GM12878 (cell line): ENCODE data around the gene NCAPH2. TPM values are rescaled to one million over a fixed set of nuclear protein-coding genes. Genes with fewer than 3 reads are reported as not detected.

Experiments used
- ATAC-seq: fragments of 200-7000 bp; cut with Tn5 transposase; 3 replicates; pipeline ENCODE4 v1.9.1; 2020; ENCODE audit warnings: mild to moderate bottlenecking, moderate library complexity
- BruUV-seq: library from RNA; stranded (reverse); fragments of 400-500 nt; replicated peaks from 2 replicates; lab custom pipeline; 2021; lab: Mats Ljungman, UMichigan
- CTCF ChIA-PET: fragments of 300-600 bp; sonication (Branson Sonifier 250); formaldehyde crosslinking; extraction: SDS; loops from one replicate; lab custom pipeline; 2021; ENCODE audit warnings: inconsistent platforms; lab: Yijun Ruan, JAX
- POLR2A ChIA-PET: fragments of 350-600 bp; formaldehyde crosslinking; extraction: SDS; loops from one replicate; lab custom pipeline; 2021; ENCODE audit warnings: inconsistent platforms; lab: Charles Lee
- RAD21 ChIA-PET: fragments of 300-600 bp; sonication (Branson Sonifier 250); formaldehyde crosslinking; loops from one replicate; lab custom pipeline; 2023; ENCODE audit warnings: antibody characterized with exemption; ENCODE audit not compliant: unreplicated experiment; lab: Charles Lee
- SMC1A ChIA-PET: fragments of 300-600 bp; sonication (Branson Sonifier 250); formaldehyde crosslinking; loops from one replicate; lab custom pipeline; 2023; ENCODE audit not compliant: unreplicated experiment, uncharacterized antibody; lab: Charles Lee
- DNase-seq: peaks from one replicate; pipeline ENCODE4 v3.0.0-alpha.2; 2011; ENCODE audit warnings: low read depth, low spot score
- FAIRE-seq: peaks from 3 replicates; lab custom pipeline; 2011; peaks lifted over from hg19 to GRCh38; lab: Jason Lieb, UNC
- H2AFZ ChIP-seq: 2 replicates; pipeline ENCODE4 v1.6.0; 2011; ENCODE audit warnings: low read depth, low read length, control low read depth; ENCODE audit not compliant: control insufficient read depth
- H3K27ac ChIP-seq: 2 replicates; pipeline ENCODE4 v1.5.1; 2011; ENCODE audit warnings: control low read depth; ENCODE audit not compliant: control insufficient read depth, insufficient read depth
- H3K27me3 ChIP-seq, 2 experiments: replicated peaks in 1 of 2; 2 replicates each; pipeline versions ENCODE4 v1.6.0 to v1.6.1; 2011; ENCODE audit warnings: low read length in 1 of 2; ENCODE audit not compliant: control insufficient read depth in 2 of 2, insufficient read depth in 2 of 2
- H3K36me3 ChIP-seq, 2 experiments: 2 replicates each; pipeline ENCODE4 v1.5.1; 2011; ENCODE audit warnings: low read length in 1 of 2; ENCODE audit not compliant: control insufficient read depth in 2 of 2, insufficient read depth in 2 of 2
- H3K4me1 ChIP-seq: 2 replicates; pipeline ENCODE4 v1.6.1; 2011; ENCODE audit warnings: mild to moderate bottlenecking, low read length, moderate library complexity, mixed read lengths; ENCODE audit not compliant: control insufficient read depth, insufficient read depth
- H3K4me2 ChIP-seq: 2 replicates; pipeline ENCODE4 v1.6.0; 2011; ENCODE audit warnings: control low read depth; ENCODE audit not compliant: control insufficient read depth, insufficient read depth
- H3K4me3 ChIP-seq: fragments of 200-600 bp; sonication (generic); 2 replicates; pipeline ENCODE4 v1.5.1; 2016
- H3K79me2 ChIP-seq: 2 replicates; pipeline ENCODE4 v1.6.0; 2011; ENCODE audit warnings: low read length; ENCODE audit not compliant: control insufficient read depth, insufficient read depth
- H3K9ac ChIP-seq: 2 replicates; pipeline ENCODE4 v1.8.0; 2011; ENCODE audit warnings: low read length, control low read depth, mixed read lengths; ENCODE audit not compliant: control insufficient read depth, insufficient read depth
- H3K9me3 ChIP-seq: replicated peaks from 3 replicates; pipeline ENCODE4 v1.5.1; 2011; ENCODE audit warnings: mild to moderate bottlenecking, low read length; ENCODE audit not compliant: control insufficient read depth, insufficient read depth
- H4K20me1 ChIP-seq: 2 replicates; pipeline ENCODE4 v1.6.0; 2011; ENCODE audit not compliant: control insufficient read depth, insufficient read depth
- BACH1 ChIP-seq: fragments of 450-650 bp; IDR thresholded peaks from 2 replicates; pipeline ENCODE4 v1.6.1; 2017; ENCODE audit warnings: mild to moderate bottlenecking, borderline replicate concordance
- IKZF2 ChIP-seq, 2 experiments: fragments of 450-650 bp; IDR thresholded peaks; 2 replicates each; pipeline ENCODE4 v1.6.1; 2017; ENCODE audit warnings: mild to moderate bottlenecking in 2 of 2, moderate library complexity in 2 of 2
- MXI1 ChIP-seq: fragments of 150-350 bp; IDR thresholded peaks from 2 replicates; pipeline ENCODE4 v1.6.1; 2011; ENCODE audit warnings: low read depth, mild to moderate bottlenecking, inconsistent platforms, low read length, improper control_type of control experiment
- MYB ChIP-seq: fragments of 150-350 bp; IDR thresholded peaks from 2 replicates; pipeline ENCODE4 v1.6.1; 2014; ENCODE audit warnings: mild to moderate bottlenecking, low read depth, low read length, borderline replicate concordance
- NFIC ChIP-seq: IDR thresholded peaks from 2 replicates; pipeline ENCODE4 v1.6.1; 2012; ENCODE audit warnings: low read depth, mild to moderate bottlenecking, inconsistent platforms, low read length, moderate library complexity
- NR2C2 ChIP-seq: IDR thresholded peaks from 2 replicates; pipeline ENCODE4 v1.6.1; 2011; ENCODE audit warnings: borderline replicate concordance, low read depth; ENCODE audit not compliant: control insufficient read depth, insufficient read length
- RAD51 ChIP-seq: fragments of 450-650 bp; IDR thresholded peaks from 2 replicates; pipeline ENCODE4 v1.6.1; 2016; ENCODE audit warnings: moderate library complexity, mild to moderate bottlenecking, inconsistent platforms
- SP1 ChIP-seq: IDR thresholded peaks from one replicate; pipeline ENCODE4 v1.6.1; 2011; ENCODE audit warnings: low read depth, low read length
- SRF ChIP-seq, 2 experiments: IDR thresholded peaks; 2 replicates each; pipeline ENCODE4 v1.6.1; 2011; ENCODE audit warnings: low read depth in 2 of 2, low read length in 2 of 2, mild to moderate bottlenecking in 1 of 2, moderate library complexity in 1 of 2
- TAF1 ChIP-seq: IDR thresholded peaks from 2 replicates; pipeline ENCODE4 v1.6.1; 2011; ENCODE audit warnings: mild to moderate bottlenecking, low read depth, low read length, borderline replicate concordance
- TCF12 ChIP-seq: IDR thresholded peaks from 2 replicates; pipeline ENCODE4 v1.6.1; 2011; ENCODE audit warnings: low read depth, mild to moderate bottlenecking, low read length
- WRNIP1 ChIP-seq: IDR thresholded peaks from 2 replicates; pipeline ENCODE4 v1.6.1; 2011; ENCODE audit warnings: low read depth, low read length, improper control_type of control experiment, borderline replicate concordance
- ZZZ3 ChIP-seq: IDR thresholded peaks from 2 replicates; pipeline ENCODE4 v1.6.1; 2011; ENCODE audit warnings: low read depth; ENCODE audit not compliant: control insufficient read depth, insufficient read length
- WGBS: methylation state at CpG from one replicate; pipeline ENCODE4 v1.1.6; 2016; ENCODE audit warnings: low lambda C conversion rate; ENCODE audit not compliant: insufficient replicate concordance, insufficient coverage; ENCODE audit errors: missing lambda C conversion rate; 5-methylcytosine and 5-hydroxymethylcytosine counted together
- in situ Hi-C: fragments of 300-500 bp; cut with MboI; formaldehyde crosslinking; loops from 9 replicates; pipeline ENCODE4 v1.14.3; 2018; ENCODE audit warnings: mixed read lengths
- intact Hi-C: fragments of 100-400 bp; cut with micrococcal nuclease; formaldehyde crosslinking; loops from one replicate; pipeline ENCODE4 v1.14.2; 2022; ENCODE audit not compliant: unreplicated experiment
- polyA plus RNA-seq, 11 experiments: library from polyadenylated mRNA; depleted of rRNA in 4 of 11; unstranded in 6 of 11; stranded (reverse) in 5 of 11; fragments of >200 nt; fragmentation: Nextera tagmentation in 4 of 11; fragmentation: Illumina TruSeq in 1 of 11; extraction: Ambion mirVana in 4 of 11; extraction: Trizol in 1 of 11; gene quantifications; 1 replicate in 1 of 11; 2 replicates in 10 of 11; pipeline versions ENCODE4 v1.2.1 to v1.2.3, GENCODE V29; 2011 to 2016; ENCODE audit warnings: inconsistent platforms in 2 of 11, missing spikeins in 2 of 11, low read depth in 1 of 11
- total RNA-seq, 4 experiments: library from RNA; depleted of rRNA in 3 of 4; stranded (reverse); fragments of >200 nt in 3 of 4; fragmentation: Illumina TruSeq in 1 of 4; extraction: Trizol in 1 of 4; gene quantifications; 2 replicates each; pipeline versions ENCODE4 v1.2.1 to v1.2.3, GENCODE V29; 2013 to 2021
- TF ChIP-seq, protein P1 (sequence below): IDR thresholded peaks from 2 replicates; pipeline ENCODE4 v1.6.1; 2011; ENCODE audit warnings: mild to moderate bottlenecking, low read depth, low read length, moderate library complexity; ENCODE audit not compliant: insufficient replicate concordance
- TF ChIP-seq, protein P2 (sequence below): fragments of 450-650 bp; IDR thresholded peaks from 2 replicates; pipeline ENCODE4 v1.6.1; 2018; ENCODE audit warnings: mild to moderate bottlenecking, low read depth, moderate library complexity; ENCODE audit not compliant: partially characterized antibody
- TF ChIP-seq, protein P3 (sequence below): IDR thresholded peaks from 2 replicates; pipeline ENCODE4 v1.6.1; 2012; ENCODE audit warnings: mild to moderate bottlenecking, low read depth, low read length

NCAPH2 gene
- total and polyA plus RNA-seq, 10 of the 15 experiments (the other 5 are each of a cell fraction or from before 2014, with no cell fraction given), result 5.0 to 110 (median 59.9) TPM

DNA sequence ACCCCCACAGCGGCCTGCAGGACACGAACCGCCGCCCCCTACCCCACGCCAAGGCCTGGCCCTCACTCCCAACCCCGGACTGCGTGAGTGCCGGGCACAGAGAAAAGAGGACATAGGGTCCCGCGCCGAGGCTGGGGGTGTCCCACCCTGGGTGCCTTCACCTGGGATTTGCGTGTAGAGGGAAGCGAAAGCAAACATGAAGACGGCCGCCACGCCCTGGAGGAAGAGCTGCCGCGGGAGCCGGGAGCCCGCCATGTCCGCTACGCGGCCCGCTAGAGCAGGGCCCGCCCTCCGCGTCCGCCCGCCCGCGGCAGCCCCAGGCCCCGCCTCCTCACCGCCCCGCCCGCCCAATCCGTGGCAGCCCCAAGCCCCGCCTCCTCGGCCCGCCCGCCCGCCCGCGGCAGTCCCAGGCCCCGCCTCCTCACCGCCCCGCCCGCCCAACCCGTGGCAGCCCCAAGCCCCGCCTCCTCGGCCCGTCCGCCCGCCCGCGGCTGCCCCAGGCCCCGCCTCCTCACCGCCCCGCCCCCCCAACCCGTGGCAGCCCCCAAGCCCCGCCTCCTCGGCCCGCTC, 518 bp upstream of the NCAPH2 start, which contains the start of gene LMF2:
LMF2 (minus strand) TSS at position 282 of the 570 bp plus-strand sequence; CDS start at position 255, 27 bp downstream.
- Histone ChIP-seq H3K27me3 (no peaks in the 10 kb centered on the region), H3K4me3 (peak within 1 kb of the TSS; percentile 100), H2AFZ (peak within 1 kb of the TSS; percentile 90), H3K4me1 (peaks cover 9% of the 10 kb centered on the region), H4K20me1 (no peaks in the 10 kb centered on the region), H3K4me2 (peak within 1 kb of the TSS; percentile 92), H3K79me2 (peaks cover 41% of the 10 kb centered on the region), H3K27ac (peak within 1 kb of the TSS; percentile 90), H3K9me3 (no peaks in the 10 kb centered on the region), H3K9ac (peak within 1 kb of the TSS; percentile 97), H3K36me3 (peaks cover 4 to 8% of the 10 kb centered on the region in 2 experiments; a peak in 3 of 4 replicates)
- ChIA-PET SMC1A (interaction anchor here (0.7 to 2.8 kb wide), 4 partner anchors 9 to 113 kb away, joined by 3 to 18 read pairs (median 10); partner anchors contain the start of gene SCO2), POLR2A (interaction anchor here (0.6 to 7.2 kb wide), 16 partner anchors 17 to 256 kb away, joined by 3 to 84 read pairs (median 4); partner anchors contain the start of genes CHKB, HDAC10, KLHDC7B and SCO2), RAD21 (interaction anchor here (0.6 to 3.1 kb wide), 20 partner anchors 9 to 256 kb away, joined by 3 to 64 read pairs (median 4); partner anchors contain the start of genes ARSA, HDAC10, SCO2 and TYMP), CTCF (interaction anchor here (0.9 to 3.6 kb wide), 7 partner anchors 10 to 113 kb away, joined by 3 to 38 read pairs (median 12); partner anchors contain the start of genes SCO2 and SYCE3)
- no TSS peak for BruUV-seq
- WGBS, result under 1% methylated on average over 24 of the region's 62 CpGs
- ATAC-seq (peak; percentile 87), FAIRE-seq (no peak), DNase-seq (no peak)
- intact Hi-C loops, result loop anchor here (1.0 kb wide), 1 partner anchor 32 kb away; the partner anchor contains the start of gene SBF1
- in situ Hi-C loops, result no loop called here
- TF ChIP-seq SP1 (peak; percentile 22), TCF12 (no peak), ZZZ3 (no peak), NR2C2 (no peak), MYB (no peak), SRF (IDR thresholded peaks at IDR 0.05; ENCODE audit: low read depth in 2 of 2, low read length in 2 of 2) (no peak), TAF1 (0 out of 2 replicates have a peak, but pooled peaks have one; percentile 59), MXI1 (no peak), BACH1 (0 out of 2 replicates have a peak, but pooled peaks have one; percentile 25), IKZF2 (IDR thresholded peaks at IDR 0.05) (no peak), NFIC (no peak), RAD51 (no peak), WRNIP1 (no peak)
- TF ChIP-seq, protein P1, sequence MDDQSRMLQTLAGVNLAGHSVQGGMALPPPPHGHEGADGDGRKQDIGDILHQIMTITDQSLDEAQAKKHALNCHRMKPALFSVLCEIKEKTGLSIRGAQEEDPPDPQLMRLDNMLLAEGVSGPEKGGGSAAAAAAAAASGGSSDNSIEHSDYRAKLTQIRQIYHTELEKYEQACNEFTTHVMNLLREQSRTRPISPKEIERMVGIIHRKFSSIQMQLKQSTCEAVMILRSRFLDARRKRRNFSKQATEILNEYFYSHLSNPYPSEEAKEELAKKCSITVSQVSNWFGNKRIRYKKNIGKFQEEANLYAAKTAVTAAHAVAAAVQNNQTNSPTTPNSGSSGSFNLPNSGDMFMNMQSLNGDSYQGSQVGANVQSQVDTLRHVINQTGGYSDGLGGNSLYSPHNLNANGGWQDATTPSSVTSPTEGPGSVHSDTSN, result no peak
- TF ChIP-seq, protein P2, sequence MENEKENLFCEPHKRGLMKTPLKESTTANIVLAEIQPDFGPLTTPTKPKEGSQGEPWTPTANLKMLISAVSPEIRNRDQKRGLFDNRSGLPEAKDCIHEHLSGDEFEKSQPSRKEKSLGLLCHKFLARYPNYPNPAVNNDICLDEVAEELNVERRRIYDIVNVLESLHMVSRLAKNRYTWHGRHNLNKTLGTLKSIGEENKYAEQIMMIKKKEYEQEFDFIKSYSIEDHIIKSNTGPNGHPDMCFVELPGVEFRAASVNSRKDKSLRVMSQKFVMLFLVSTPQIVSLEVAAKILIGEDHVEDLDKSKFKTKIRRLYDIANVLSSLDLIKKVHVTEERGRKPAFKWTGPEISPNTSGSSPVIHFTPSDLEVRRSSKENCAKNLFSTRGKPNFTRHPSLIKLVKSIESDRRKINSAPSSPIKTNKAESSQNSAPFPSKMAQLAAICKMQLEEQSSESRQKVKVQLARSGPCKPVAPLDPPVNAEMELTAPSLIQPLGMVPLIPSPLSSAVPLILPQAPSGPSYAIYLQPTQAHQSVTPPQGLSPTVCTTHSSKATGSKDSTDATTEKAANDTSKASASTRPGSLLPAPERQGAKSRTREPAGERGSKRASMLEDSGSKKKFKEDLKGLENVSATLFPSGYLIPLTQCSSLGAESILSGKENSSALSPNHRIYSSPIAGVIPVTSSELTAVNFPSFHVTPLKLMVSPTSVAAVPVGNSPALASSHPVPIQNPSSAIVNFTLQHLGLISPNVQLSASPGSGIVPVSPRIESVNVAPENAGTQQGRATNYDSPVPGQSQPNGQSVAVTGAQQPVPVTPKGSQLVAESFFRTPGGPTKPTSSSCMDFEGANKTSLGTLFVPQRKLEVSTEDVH, result no peak
- TF ChIP-seq, protein P3, sequence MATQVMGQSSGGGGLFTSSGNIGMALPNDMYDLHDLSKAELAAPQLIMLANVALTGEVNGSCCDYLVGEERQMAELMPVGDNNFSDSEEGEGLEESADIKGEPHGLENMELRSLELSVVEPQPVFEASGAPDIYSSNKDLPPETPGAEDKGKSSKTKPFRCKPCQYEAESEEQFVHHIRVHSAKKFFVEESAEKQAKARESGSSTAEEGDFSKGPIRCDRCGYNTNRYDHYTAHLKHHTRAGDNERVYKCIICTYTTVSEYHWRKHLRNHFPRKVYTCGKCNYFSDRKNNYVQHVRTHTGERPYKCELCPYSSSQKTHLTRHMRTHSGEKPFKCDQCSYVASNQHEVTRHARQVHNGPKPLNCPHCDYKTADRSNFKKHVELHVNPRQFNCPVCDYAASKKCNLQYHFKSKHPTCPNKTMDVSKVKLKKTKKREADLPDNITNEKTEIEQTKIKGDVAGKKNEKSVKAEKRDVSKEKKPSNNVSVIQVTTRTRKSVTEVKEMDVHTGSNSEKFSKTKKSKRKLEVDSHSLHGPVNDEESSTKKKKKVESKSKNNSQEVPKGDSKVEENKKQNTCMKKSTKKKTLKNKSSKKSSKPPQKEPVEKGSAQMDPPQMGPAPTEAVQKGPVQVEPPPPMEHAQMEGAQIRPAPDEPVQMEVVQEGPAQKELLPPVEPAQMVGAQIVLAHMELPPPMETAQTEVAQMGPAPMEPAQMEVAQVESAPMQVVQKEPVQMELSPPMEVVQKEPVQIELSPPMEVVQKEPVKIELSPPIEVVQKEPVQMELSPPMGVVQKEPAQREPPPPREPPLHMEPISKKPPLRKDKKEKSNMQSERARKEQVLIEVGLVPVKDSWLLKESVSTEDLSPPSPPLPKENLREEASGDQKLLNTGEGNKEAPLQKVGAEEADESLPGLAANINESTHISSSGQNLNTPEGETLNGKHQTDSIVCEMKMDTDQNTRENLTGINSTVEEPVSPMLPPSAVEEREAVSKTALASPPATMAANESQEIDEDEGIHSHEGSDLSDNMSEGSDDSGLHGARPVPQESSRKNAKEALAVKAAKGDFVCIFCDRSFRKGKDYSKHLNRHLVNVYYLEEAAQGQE, result no peak
